Liver (tissue), 9 donors: ENCODE data around the gene PEX7. TPM values are rescaled to one million over a fixed set of nuclear protein-coding genes. Genes with fewer than 3 reads are reported as not detected.

Experiments used
- DNase-seq: peaks from one replicate; pipeline ENCODE4 v3.0.0-alpha.2; 2017; ENCODE audit warnings: low spot score
- H3K27ac ChIP-seq, 2 donors: one replicate each; pipeline ENCODE4 v1.7.0; 2013; ENCODE audit warnings: inconsistent platforms in 2 of 2, low read length in 2 of 2, control low read depth in 1 of 2, low read depth in 1 of 2, mild to moderate bottlenecking in 1 of 2
- H3K27me3 ChIP-seq, 4 donors: one replicate each; pipeline versions ENCODE4 v1.6.1 to v1.7.0; 2013; ENCODE audit warnings: low read length in 3 of 4, inconsistent platforms in 1 of 4, mild to moderate bottlenecking in 1 of 4, moderate library complexity in 1 of 4; ENCODE audit not compliant: control insufficient read depth in 4 of 4, insufficient read depth in 4 of 4
- H3K36me3 ChIP-seq, 4 donors: one replicate each; pipeline versions ENCODE4 v1.6.1 to v1.7.0; 2013; ENCODE audit warnings: low read length in 3 of 4, mild to moderate bottlenecking in 3 of 4, low read depth in 1 of 4, moderate library complexity in 1 of 4; ENCODE audit not compliant: control insufficient read depth in 4 of 4, insufficient read depth in 3 of 4
- H3K4me1 ChIP-seq, 4 donors: one replicate each; pipeline versions ENCODE4 v1.6.1 to v1.7.0; 2013; ENCODE audit warnings: low read length in 3 of 4, mild to moderate bottlenecking in 3 of 4, moderate library complexity in 1 of 4; ENCODE audit not compliant: control insufficient read depth in 4 of 4, insufficient read depth in 4 of 4
- H3K4me3 ChIP-seq, 3 donors: one replicate each; pipeline versions ENCODE4 v1.6.1 to v1.7.0; 2013; ENCODE audit warnings: low read length in 3 of 3, control low read depth in 1 of 3, low read depth in 1 of 3, mild to moderate bottlenecking in 1 of 3
- H3K9ac ChIP-seq, 2 donors: one replicate each; pipeline ENCODE4 v1.7.0; 2013; ENCODE audit warnings: low read length in 2 of 2, mild to moderate bottlenecking in 2 of 2, moderate library complexity in 2 of 2, control low read depth in 1 of 2, low read depth in 1 of 2
- H3K9me3 ChIP-seq, 4 donors: one replicate each; pipeline versions ENCODE4 v1.6.1 to v1.7.0; 2013; ENCODE audit warnings: low read length in 3 of 4; ENCODE audit not compliant: control insufficient read depth in 4 of 4
- ATF3 ChIP-seq: IDR thresholded peaks from 2 replicates; pipeline ENCODE4 v1.6.1; 2016; ENCODE audit warnings: antibody characterized with exemption
- CTCF ChIP-seq: fragments of 150-350 bp; IDR thresholded peaks from 2 replicates; pipeline ENCODE4 v1.5.1; 2017; ENCODE audit warnings: improper control_type of control experiment, low read depth, low read length; ENCODE audit not compliant: missing input control
- EGR1 ChIP-seq, 2 donors: IDR thresholded peaks; 2 replicates each; pipeline ENCODE4 v1.6.1; 2016 to 2018; ENCODE audit warnings: antibody characterized with exemption in 2 of 2, low read depth in 2 of 2
- FOXA1 ChIP-seq: IDR thresholded peaks from 2 replicates; pipeline ENCODE4 v1.6.1; 2016; ENCODE audit warnings: antibody characterized with exemption
- FOXA2 ChIP-seq: IDR thresholded peaks from 2 replicates; pipeline ENCODE4 v1.6.1; 2016; ENCODE audit warnings: antibody characterized with exemption
- GABPA ChIP-seq, 2 donors: IDR thresholded peaks in 1 of 2; conservative IDR thresholded peaks in 1 of 2; 2 replicates each; pipeline ENCODE4 v1.6.1; 2016; ENCODE audit warnings: antibody characterized with exemption in 2 of 2, mild to moderate bottlenecking in 1 of 2, moderate library complexity in 1 of 2
- HNF4A ChIP-seq, 2 donors: conservative IDR thresholded peaks; 2 replicates each; pipeline ENCODE4 v1.6.1; 2016; ENCODE audit warnings: antibody characterized with exemption in 2 of 2, mild to moderate bottlenecking in 2 of 2
- HNF4G ChIP-seq: IDR thresholded peaks from 2 replicates; pipeline ENCODE4 v1.6.1; 2016; ENCODE audit warnings: antibody characterized with exemption
- JUND ChIP-seq, 2 donors: IDR thresholded peaks; 2 replicates each; pipeline ENCODE4 v1.6.1; 2016; ENCODE audit warnings: antibody characterized with exemption in 2 of 2
- NR2F2 ChIP-seq: IDR thresholded peaks from 2 replicates; pipeline ENCODE4 v1.6.1; 2016; ENCODE audit warnings: antibody characterized with exemption
- RAD21 ChIP-seq, 2 donors: IDR thresholded peaks; 2 replicates each; pipeline ENCODE4 v1.6.1; 2016; ENCODE audit warnings: antibody characterized with exemption in 2 of 2, mild to moderate bottlenecking in 2 of 2
- RXRA ChIP-seq, 2 donors: IDR thresholded peaks; 2 replicates each; pipeline ENCODE4 v1.6.1; 2017 to 2018; ENCODE audit warnings: antibody characterized with exemption in 2 of 2, mild to moderate bottlenecking in 1 of 2
- SP1 ChIP-seq: IDR thresholded peaks from 2 replicates; pipeline ENCODE4 v1.6.1; 2018; ENCODE audit warnings: antibody characterized with exemption, mild to moderate bottlenecking
- TAF1 ChIP-seq: conservative IDR thresholded peaks from 2 replicates; pipeline ENCODE4 v1.6.1; 2016; ENCODE audit warnings: antibody characterized with exemption, mild to moderate bottlenecking
- YY1 ChIP-seq: IDR thresholded peaks from 2 replicates; pipeline ENCODE4 v1.6.1; 2016; ENCODE audit warnings: antibody characterized with exemption, mild to moderate bottlenecking
- WGBS: extraction: QIAGEN DNeasy Blood & Tissue Kit; methylation state at CpG from one replicate; pipeline ENCODE4 v1.1.7; 2013; 5-methylcytosine and 5-hydroxymethylcytosine counted together
- polyA plus RNA-seq, 2 donors: library from polyadenylated mRNA; stranded (reverse) in 1 of 2; unstranded in 1 of 2; fragments of 200-250 nt in 1 of 2; fragments of >200 nt in 1 of 2; fragmentation: Nextera tagmentation in 1 of 2; extraction: Ambion mirVana in 1 of 2; gene quantifications; one replicate each; pipeline versions ENCODE4 v1.2.1 to v1.2.3, GENCODE V29; 2013 to 2015
- total RNA-seq, 2 donors: library from RNA; depleted of rRNA; stranded (reverse); fragments of >200 nt; gene quantifications; one replicate each; pipeline ENCODE4 v1.2.3, GENCODE V29; 2014
- TF ChIP-seq, protein P1 (sequence below): IDR thresholded peaks from 2 replicates; pipeline ENCODE4 v1.6.1; 2016; ENCODE audit warnings: antibody characterized with exemption
- TF ChIP-seq, protein P2 (sequence below): IDR thresholded peaks from 2 replicates; pipeline ENCODE4 v1.6.1; 2016; ENCODE audit warnings: antibody characterized with exemption, mild to moderate bottlenecking
- TF ChIP-seq, protein P3 (sequence below): IDR thresholded peaks from 2 replicates; pipeline ENCODE4 v1.6.1; 2016; ENCODE audit warnings: antibody characterized with exemption
- donor health status: healthy.
- donor health status: healthy.
- donor health status: healthy.
- donor health status: healthy.
- donor health status: healthy.

Gene PEX7
- total and polyA plus RNA-seq, 4 donors = 5.2 to 7.5 (median 6.2) TPM

DNA sequence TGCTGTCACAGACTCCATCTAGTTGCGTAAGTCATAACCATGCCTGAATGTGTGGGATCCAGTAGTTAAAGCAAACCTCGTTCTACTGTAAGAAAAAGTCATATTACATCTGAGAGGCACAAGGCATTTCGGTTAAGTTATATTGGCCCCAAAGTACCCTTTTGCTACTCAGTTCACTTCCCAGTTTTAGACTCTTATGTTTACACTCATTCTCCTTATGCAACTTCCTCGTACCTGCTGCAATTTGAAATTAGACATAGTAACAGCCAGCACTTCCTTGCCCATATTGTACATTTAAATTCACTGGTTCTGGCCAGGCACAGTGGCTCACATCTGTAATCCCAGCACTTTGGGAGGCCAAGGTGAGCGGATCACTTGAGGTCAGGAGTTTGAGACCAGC, 37.0 kb downstream of the PEX7 start:
- no peaks in the 10 kb centered on the region for H3K9me3 ChIP-seq
- H3K9ac ChIP-seq = no peak overlapping the region
- WGBS = 90% methylated on average over 5 of the region's 5 CpGs
- no peaks in the 10 kb centered on the region for H3K36me3 ChIP-seq
- H3K4me1 ChIP-seq = no peaks in the 10 kb centered on the region
- no peak overlapping the region for H3K27ac ChIP-seq
- TF ChIP-seq JUND (IDR thresholded peaks at IDR 0.05) = no peak
- no peak for TF ChIP-seq EGR1 (IDR thresholded peaks at IDR 0.05; ENCODE audit: low read depth in 2 of 2)
- TF ChIP-seq YY1 = no peak
- TF ChIP-seq HNF4G = no peak
- no peak for TF ChIP-seq RXRA (IDR thresholded peaks at IDR 0.05)
- TF ChIP-seq, protein P1, sequence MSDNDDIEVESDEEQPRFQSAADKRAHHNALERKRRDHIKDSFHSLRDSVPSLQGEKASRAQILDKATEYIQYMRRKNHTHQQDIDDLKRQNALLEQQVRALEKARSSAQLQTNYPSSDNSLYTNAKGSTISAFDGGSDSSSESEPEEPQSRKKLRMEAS = no peak
- no peak for TF ChIP-seq FOXA2
- no peak for TF ChIP-seq ATF3
- TF ChIP-seq GABPA (IDR thresholded peaks at IDR 0.05 in 1 of 2, conservative IDR thresholded peaks at IDR 0.05 in 1 of 2) = no peak
- TF ChIP-seq, protein P2, sequence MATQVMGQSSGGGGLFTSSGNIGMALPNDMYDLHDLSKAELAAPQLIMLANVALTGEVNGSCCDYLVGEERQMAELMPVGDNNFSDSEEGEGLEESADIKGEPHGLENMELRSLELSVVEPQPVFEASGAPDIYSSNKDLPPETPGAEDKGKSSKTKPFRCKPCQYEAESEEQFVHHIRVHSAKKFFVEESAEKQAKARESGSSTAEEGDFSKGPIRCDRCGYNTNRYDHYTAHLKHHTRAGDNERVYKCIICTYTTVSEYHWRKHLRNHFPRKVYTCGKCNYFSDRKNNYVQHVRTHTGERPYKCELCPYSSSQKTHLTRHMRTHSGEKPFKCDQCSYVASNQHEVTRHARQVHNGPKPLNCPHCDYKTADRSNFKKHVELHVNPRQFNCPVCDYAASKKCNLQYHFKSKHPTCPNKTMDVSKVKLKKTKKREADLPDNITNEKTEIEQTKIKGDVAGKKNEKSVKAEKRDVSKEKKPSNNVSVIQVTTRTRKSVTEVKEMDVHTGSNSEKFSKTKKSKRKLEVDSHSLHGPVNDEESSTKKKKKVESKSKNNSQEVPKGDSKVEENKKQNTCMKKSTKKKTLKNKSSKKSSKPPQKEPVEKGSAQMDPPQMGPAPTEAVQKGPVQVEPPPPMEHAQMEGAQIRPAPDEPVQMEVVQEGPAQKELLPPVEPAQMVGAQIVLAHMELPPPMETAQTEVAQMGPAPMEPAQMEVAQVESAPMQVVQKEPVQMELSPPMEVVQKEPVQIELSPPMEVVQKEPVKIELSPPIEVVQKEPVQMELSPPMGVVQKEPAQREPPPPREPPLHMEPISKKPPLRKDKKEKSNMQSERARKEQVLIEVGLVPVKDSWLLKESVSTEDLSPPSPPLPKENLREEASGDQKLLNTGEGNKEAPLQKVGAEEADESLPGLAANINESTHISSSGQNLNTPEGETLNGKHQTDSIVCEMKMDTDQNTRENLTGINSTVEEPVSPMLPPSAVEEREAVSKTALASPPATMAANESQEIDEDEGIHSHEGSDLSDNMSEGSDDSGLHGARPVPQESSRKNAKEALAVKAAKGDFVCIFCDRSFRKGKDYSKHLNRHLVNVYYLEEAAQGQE = no peak
- no peaks in the 10 kb centered on the region for H3K27me3 ChIP-seq
- no peak overlapping the region for H3K4me3 ChIP-seq
- no peak for DNase-seq

- no peak for DNase-seq
- H3K27me3 ChIP-seq = no peaks in the 10 kb centered on the region
- H3K4me3 ChIP-seq = no peak overlapping the region
- peaks cover 0 to 2% (median 0%) of the 10 kb centered on the region in 4 donors for H3K36me3 ChIP-seq
- WGBS = 99% methylated on average over 1 of the region's 1 CpG
- no peak overlapping the region for H3K9ac ChIP-seq
- no peaks in the 10 kb centered on the region for H3K4me1 ChIP-seq
- no peak overlapping the region for H3K27ac ChIP-seq
- no peaks in the 10 kb centered on the region for H3K9me3 ChIP-seq
- TF ChIP-seq RXRA (IDR thresholded peaks at IDR 0.05) (no peak), CTCF (no peak), HNF4A (conservative IDR thresholded peaks at IDR 0.05) (no peak), JUND (IDR thresholded peaks at IDR 0.05) (no peak), YY1 (no peak), HNF4G (no peak), NR2F2 (no peak), GABPA (IDR thresholded peaks at IDR 0.05 in 1 of 2, conservative IDR thresholded peaks at IDR 0.05 in 1 of 2) (no peak), FOXA2 (no peak), ATF3 (no peak), FOXA1 (no peak), SP1 (no peak), EGR1 (IDR thresholded peaks at IDR 0.05; ENCODE audit: low read depth in 2 of 2) (no peak), TAF1 (no peak), RAD21 (IDR thresholded peaks at IDR 0.05) (no peak)
- TF ChIP-seq, protein P3, sequence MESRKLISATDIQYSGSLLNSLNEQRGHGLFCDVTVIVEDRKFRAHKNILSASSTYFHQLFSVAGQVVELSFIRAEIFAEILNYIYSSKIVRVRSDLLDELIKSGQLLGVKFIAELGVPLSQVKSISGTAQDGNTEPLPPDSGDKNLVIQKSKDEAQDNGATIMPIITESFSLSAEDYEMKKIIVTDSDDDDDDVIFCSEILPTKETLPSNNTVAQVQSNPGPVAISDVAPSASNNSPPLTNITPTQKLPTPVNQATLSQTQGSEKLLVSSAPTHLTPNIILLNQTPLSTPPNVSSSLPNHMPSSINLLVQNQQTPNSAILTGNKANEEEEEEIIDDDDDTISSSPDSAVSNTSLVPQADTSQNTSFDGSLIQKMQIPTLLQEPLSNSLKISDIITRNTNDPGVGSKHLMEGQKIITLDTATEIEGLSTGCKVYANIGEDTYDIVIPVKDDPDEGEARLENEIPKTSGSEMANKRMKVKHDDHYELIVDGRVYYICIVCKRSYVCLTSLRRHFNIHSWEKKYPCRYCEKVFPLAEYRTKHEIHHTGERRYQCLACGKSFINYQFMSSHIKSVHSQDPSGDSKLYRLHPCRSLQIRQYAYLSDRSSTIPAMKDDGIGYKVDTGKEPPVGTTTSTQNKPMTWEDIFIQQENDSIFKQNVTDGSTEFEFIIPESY = no peak
These were observed 37.7 kb downstream of the PEX7 start for GRCh38 chr6:136860043-136860442.
